Transverse colon (tissue), 3 donors: ENCODE data around the gene HDAC4.

Source experiments
- CTCF ChIP-seq, 5 experiments: fragments of 200-600 bp in 3 of 5; fragments of 450-650 bp in 2 of 5; sonication (generic) in 3 of 5; IDR thresholded peaks; 1 replicate in 2 of 5; 2 replicates in 3 of 5; pipeline ENCODE4 v1.5.1; 2016 to 2017; ENCODE audit warnings: antibody characterized with exemption in 5 of 5, inconsistent platforms in 3 of 5, mild to moderate bottlenecking in 2 of 5, moderate library complexity in 1 of 5
- EP300 ChIP-seq: sonication (generic); formaldehyde crosslinking; IDR thresholded peaks from one replicate; pipeline ENCODE4 v1.6.1; 2017; ENCODE audit warnings: antibody characterized with exemption, low read depth

GRCh38 chr2:239044336-239044735 is 356.5 kb downstream of the HDAC4 start:
- TF ChIP-seq EP300: no peak
- TF ChIP-seq CTCF (IDR thresholded peaks at IDR 0.05): no peak
